ENCODE measurements around the gene DNAH3.

GRCh38 chr16:21092951-21093350 is 57.7 kb downstream of the DNAH3 start:
- TF ChIP-seq POLR2AphosphoS5 (IDR thresholded peaks at IDR 0.05; ENCODE audit: low read depth, low read length) (no peak), POLR2A (IDR thresholded peaks at IDR 0.05; ENCODE audit: low read depth, low read length) (no peak), TAF1 (IDR thresholded peaks at IDR 0.05; ENCODE audit: borderline replicate concordance, low read depth, low read length) (no peak)
